Fibroblast of lung (primary cell): ENCODE data around the gene TMEM270.

Experiments
- CTCF ChIP-seq, 2 donors: IDR thresholded peaks in 1 of 2; conservative IDR thresholded peaks in 1 of 2; 1 replicate in 1 of 2; 2 replicates in 1 of 2; pipeline ENCODE4 v1.5.1; 2011 to 2012; ENCODE audit warnings: low read length in 2 of 2, control low read depth in 1 of 2, inconsistent platforms in 1 of 2, low read depth in 1 of 2, mild to moderate bottlenecking in 1 of 2
- EZH2 ChIP-seq: IDR thresholded peaks from 2 replicates; pipeline ENCODE4 v1.5.1; 2012; ENCODE audit warnings: low read length, control low read depth, mild to moderate bottlenecking; ENCODE audit errors: missing control alignments

- TF ChIP-seq CTCF (conservative IDR thresholded peaks at IDR 0.05 in 1 of 2, IDR thresholded peaks at IDR 0.05 in 1 of 2; ENCODE audit: low read depth in 1 of 2, low read length in 2 of 2) (no peak), EZH2 (no peak)
Measured at GRCh38 chr7:73832806-73833205, 28.2 kb upstream of the TMEM270 start.
